PC-3 (cell line): ENCODE results near the gene GLI3. TPM values are rescaled to one million over a fixed set of nuclear protein-coding genes. Genes with fewer than 3 reads are reported as not detected.

Experiments
- ATAC-seq: fragments of 200-7000 bp; cut with Tn5 transposase; 2 replicates; pipeline ENCODE4 v1.9.1; 2020; ENCODE audit warnings: mild to moderate bottlenecking, moderate library complexity
- BruUV-seq: library from RNA; stranded (reverse); fragments of 400-500 nt; replicated peaks from 2 replicates; lab custom pipeline; 2021; lab: Mats Ljungman, UMichigan
- CTCF ChIA-PET: fragments of 300-600 bp; sonication (Branson Sonifier 250); formaldehyde crosslinking; loops from one replicate; lab custom pipeline; 2022; ENCODE audit warnings: antibody characterized with exemption; lab: Charles Lee
- POLR2A ChIA-PET: fragments of 300-600 bp; sonication (Branson Sonifier 250); formaldehyde crosslinking; loops from one replicate; lab custom pipeline; 2022; ENCODE audit warnings: antibody characterized with exemption; ENCODE audit not compliant: unreplicated experiment; lab: Charles Lee
- DNase-seq: peaks from one replicate; pipeline ENCODE4 v3.0.0-alpha.2; 2015
- H2AFZ ChIP-seq: fragments of 300-600 bp; sonication (generic); 2 replicates; pipeline ENCODE4 v1.6.0; 2016; ENCODE audit warnings: antibody characterized with exemption, low read length
- H3F3A ChIP-seq: fragments of 300-600 bp; sonication (generic); one replicate; pipeline ENCODE4 v1.6.0; 2017; ENCODE audit warnings: antibody characterized with exemption, low read length, control low read depth, mild to moderate bottlenecking; ENCODE audit not compliant: unreplicated experiment
- H3K27ac ChIP-seq: fragments of 300-600 bp; sonication (generic); 2 replicates; pipeline ENCODE4 v1.5.1; 2016; ENCODE audit warnings: mild to moderate bottlenecking, low read length
- H3K27me3 ChIP-seq: fragments of 300-600 bp; sonication (generic); 2 replicates; pipeline ENCODE4 v1.6.1; 2016; ENCODE audit warnings: low read length, mixed read lengths
- H3K36me3 ChIP-seq: fragments of 300-600 bp; sonication (generic); 2 replicates; pipeline ENCODE4 v1.6.1; 2016; ENCODE audit warnings: low read depth, mixed run types, low read length, mixed read lengths
- H3K4me1 ChIP-seq: fragments of 300-600 bp; sonication (generic); 2 replicates; pipeline ENCODE4 v1.5.1; 2016; ENCODE audit warnings: low read length; ENCODE audit not compliant: insufficient read depth
- H3K4me2 ChIP-seq: fragments of 300-600 bp; sonication (generic); 2 replicates; pipeline ENCODE4 v1.6.0; 2016; ENCODE audit warnings: low read length
- H3K4me3 ChIP-seq: fragments of 300-600 bp; sonication (generic); 2 replicates; pipeline ENCODE4 v1.5.1; 2016; ENCODE audit warnings: mild to moderate bottlenecking, low read length, mixed read lengths
- H3K79me2 ChIP-seq: fragments of 300-600 bp; sonication (generic); 2 replicates; pipeline ENCODE4 v1.6.1; 2017; ENCODE audit warnings: low read length, mixed read lengths
- H3K9ac ChIP-seq: fragments of 300-600 bp; sonication (generic); 2 replicates; pipeline ENCODE4 v1.6.0; 2016; ENCODE audit warnings: mild to moderate bottlenecking, low read length
- H3K9me2 ChIP-seq: fragments of 300-600 bp; sonication (generic); replicated peaks from 2 replicates; pipeline ENCODE4 v1.6.1; 2016; ENCODE audit warnings: mixed run types, low read length, mixed read lengths
- H3K9me3 ChIP-seq: fragments of 300-600 bp; sonication (generic); 2 replicates; pipeline ENCODE4 v1.6.1; 2016; ENCODE audit warnings: low read length, mixed read lengths
- H4K20me1 ChIP-seq: fragments of 300-600 bp; sonication (generic); 2 replicates; pipeline ENCODE4 v1.6.1; 2016; ENCODE audit warnings: low read length, mixed read lengths
- EZH2 ChIP-seq: fragments of 300-600 bp; sonication (generic); IDR thresholded peaks from one replicate; pipeline ENCODE4 v1.6.1; 2017; ENCODE audit warnings: antibody characterized with exemption, mild to moderate bottlenecking, low read length; ENCODE audit not compliant: unreplicated experiment
- EZH2phosphoT487 ChIP-seq: fragments of 300-600 bp; sonication (generic); IDR thresholded peaks from 2 replicates; pipeline ENCODE4 v1.6.1; 2018; ENCODE audit warnings: mild to moderate bottlenecking, antibody characterized with exemption, low read length, borderline replicate concordance
- intact Hi-C: fragments of 100-400 bp; cut with micrococcal nuclease; formaldehyde crosslinking; loops from 2 replicates; pipeline ENCODE4 v1.9.0; 2023
- total RNA-seq: library from RNA; depleted of rRNA; stranded (reverse); fragments of >200 nt; gene quantifications from 2 replicates; pipeline ENCODE4 v1.2.3, GENCODE V29; 2014
- TF ChIP-seq, protein P1 (sequence below): fragments of 300-600 bp; sonication (generic); conservative IDR thresholded peaks from 2 replicates; pipeline ENCODE4 v1.5.1; 2017; ENCODE audit warnings: antibody characterized with exemption, low read depth, mild to moderate bottlenecking, low read length

Gene GLI3
- total RNA-seq, 1 experiment from 2014 or later = 3.5 TPM

DNA sequence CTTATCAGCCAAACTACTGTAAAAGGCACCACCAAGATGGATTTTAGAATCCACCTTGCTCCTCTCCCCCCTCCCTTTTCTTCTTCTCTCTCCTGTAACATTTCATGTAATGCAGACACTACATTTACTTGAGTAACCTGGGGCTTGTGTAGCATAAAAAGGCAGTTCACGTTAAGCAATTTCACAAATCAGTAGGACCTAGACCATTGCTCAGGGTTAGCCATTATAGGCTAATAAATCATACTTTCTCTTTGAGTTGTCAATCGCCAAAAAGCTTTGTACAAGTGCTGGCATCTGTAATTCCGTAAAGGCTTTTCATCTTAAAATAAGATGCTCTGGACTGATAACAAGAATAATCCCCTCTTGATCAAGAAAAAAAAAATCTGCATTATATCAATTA lies 224.7 kb downstream of the GLI3 start:
- no peak overlapping the region for H3K4me2 ChIP-seq
- POLR2A ChIA-PET = no interaction called here
- no TSS peak for BruUV-seq
- no peaks in the 10 kb centered on the region for H3F3A ChIP-seq
- peaks cover 11% of the 10 kb centered on the region for H3K4me1 ChIP-seq
- no peak overlapping the region for H3K4me3 ChIP-seq
- DNase-seq (no peak), ATAC-seq (no peak)
- no peaks in the 10 kb centered on the region for H3K9me2 ChIP-seq
- no peak overlapping the region for H3K27ac ChIP-seq
- H3K36me3 ChIP-seq = no peaks in the 10 kb centered on the region; the same call in 1 of the 2 replicates
- TF ChIP-seq, protein P1, sequence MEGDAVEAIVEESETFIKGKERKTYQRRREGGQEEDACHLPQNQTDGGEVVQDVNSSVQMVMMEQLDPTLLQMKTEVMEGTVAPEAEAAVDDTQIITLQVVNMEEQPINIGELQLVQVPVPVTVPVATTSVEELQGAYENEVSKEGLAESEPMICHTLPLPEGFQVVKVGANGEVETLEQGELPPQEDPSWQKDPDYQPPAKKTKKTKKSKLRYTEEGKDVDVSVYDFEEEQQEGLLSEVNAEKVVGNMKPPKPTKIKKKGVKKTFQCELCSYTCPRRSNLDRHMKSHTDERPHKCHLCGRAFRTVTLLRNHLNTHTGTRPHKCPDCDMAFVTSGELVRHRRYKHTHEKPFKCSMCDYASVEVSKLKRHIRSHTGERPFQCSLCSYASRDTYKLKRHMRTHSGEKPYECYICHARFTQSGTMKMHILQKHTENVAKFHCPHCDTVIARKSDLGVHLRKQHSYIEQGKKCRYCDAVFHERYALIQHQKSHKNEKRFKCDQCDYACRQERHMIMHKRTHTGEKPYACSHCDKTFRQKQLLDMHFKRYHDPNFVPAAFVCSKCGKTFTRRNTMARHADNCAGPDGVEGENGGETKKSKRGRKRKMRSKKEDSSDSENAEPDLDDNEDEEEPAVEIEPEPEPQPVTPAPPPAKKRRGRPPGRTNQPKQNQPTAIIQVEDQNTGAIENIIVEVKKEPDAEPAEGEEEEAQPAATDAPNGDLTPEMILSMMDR = no peak
- TF ChIP-seq EZH2phosphoT487 = no peak
- no peak for TF ChIP-seq EZH2
- no peak overlapping the region for H3K9ac ChIP-seq
- no peaks in the 10 kb centered on the region for H4K20me1 ChIP-seq
- no peaks in the 10 kb centered on the region for H3K27me3 ChIP-seq
- CTCF ChIA-PET = no interaction called here
- H3K79me2 ChIP-seq = no peaks in the 10 kb centered on the region
- intact Hi-C loops = loop anchor here (5.0 to 10.0 kb wide), 2 partner anchors 220 to 822 kb away; no protein-coding TSS in a partner anchor
- no peak overlapping the region for H2AFZ ChIP-seq
- H3K9me3 ChIP-seq = no peaks in the 10 kb centered on the region

DNA sequence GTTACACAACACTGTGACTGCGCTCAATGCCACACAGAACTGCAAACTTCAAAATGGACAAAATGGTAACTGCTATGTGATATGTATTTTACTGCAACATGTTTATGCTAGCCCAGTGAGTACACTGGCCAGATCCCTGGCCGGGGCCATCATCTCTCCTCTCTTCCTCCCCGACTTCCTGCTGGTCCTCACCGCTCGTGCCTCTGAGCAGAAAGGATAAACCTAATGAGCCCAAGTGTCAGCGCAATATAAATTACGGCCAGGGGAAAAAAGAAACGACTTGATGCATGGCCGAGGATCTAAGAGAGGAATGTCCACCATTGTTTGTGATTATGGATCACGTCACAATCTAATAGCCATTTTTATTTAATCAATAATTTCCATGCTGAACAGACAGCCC lies 225.2 kb downstream of the GLI3 start:
- POLR2A ChIA-PET = no interaction called here
- H3K27me3 ChIP-seq = no peaks in the 10 kb centered on the region

GRCh38 chr7:42010751-42011150 lies 226.3 kb downstream of the GLI3 start:
- no peak overlapping the region for H2AFZ ChIP-seq
- H3K79me2 ChIP-seq = no peaks in the 10 kb centered on the region
- no peaks in the 10 kb centered on the region for H3K9me2 ChIP-seq
- H3K4me3 ChIP-seq = no peak overlapping the region
- ATAC-seq (no peak), DNase-seq (no peak)
- H3K36me3 ChIP-seq = no peaks in the 10 kb centered on the region; the same call in 1 of the 2 replicates
- ChIA-PET POLR2A (no interaction called here), CTCF (no interaction called here)
- intact Hi-C loops = loop anchor here (5.0 to 10.0 kb wide), 2 partner anchors 222 to 824 kb away; no protein-coding TSS in a partner anchor
- no peak overlapping the region for H3K27ac ChIP-seq
- H3F3A ChIP-seq = no peaks in the 10 kb centered on the region
- BruUV-seq = no TSS peak
- no peaks in the 10 kb centered on the region for H3K9me3 ChIP-seq
- TF ChIP-seq, protein P1 = no peak
- TF ChIP-seq EZH2phosphoT487 (no peak), EZH2 (no peak)
- H3K9ac ChIP-seq = no peak overlapping the region
- no peak overlapping the region for H3K4me2 ChIP-seq
- H3K4me1 ChIP-seq = peaks cover 10% of the 10 kb centered on the region
- H4K20me1 ChIP-seq = no peaks in the 10 kb centered on the region
- H3K27me3 ChIP-seq = no peaks in the 10 kb centered on the region

More for the DNA sequence above, 225.2 kb downstream of the GLI3 start:
- no peak overlapping the region for H3K4me3 ChIP-seq
- TF ChIP-seq, protein P1 = no peak
- no peak for TF ChIP-seq EZH2
- no peak for TF ChIP-seq EZH2phosphoT487
- CTCF ChIA-PET = no interaction called here
- H3K9me3 ChIP-seq = no peaks in the 10 kb centered on the region
- intact Hi-C loops = loop anchor here (5.0 to 10.0 kb wide), 2 partner anchors 220 to 823 kb away; no protein-coding TSS in a partner anchor
- ATAC-seq (no peak), DNase-seq (no peak)
- H3K79me2 ChIP-seq = no peaks in the 10 kb centered on the region
- no peak overlapping the region for H3K9ac ChIP-seq
- H3K27ac ChIP-seq = no peak overlapping the region
- no peaks in the 10 kb centered on the region for H3K9me2 ChIP-seq
- no peaks in the 10 kb centered on the region for H4K20me1 ChIP-seq
- H3F3A ChIP-seq = no peaks in the 10 kb centered on the region
- BruUV-seq = no TSS peak
- H2AFZ ChIP-seq = no peak overlapping the region
- no peak overlapping the region for H3K4me2 ChIP-seq
- H3K4me1 ChIP-seq = peaks cover 11% of the 10 kb centered on the region
- H3K36me3 ChIP-seq = no peaks in the 10 kb centered on the region; the same call in 1 of the 2 replicates
